ENCODE measurements around the gene PEAK1.

Gene PEAK1

DNA sequence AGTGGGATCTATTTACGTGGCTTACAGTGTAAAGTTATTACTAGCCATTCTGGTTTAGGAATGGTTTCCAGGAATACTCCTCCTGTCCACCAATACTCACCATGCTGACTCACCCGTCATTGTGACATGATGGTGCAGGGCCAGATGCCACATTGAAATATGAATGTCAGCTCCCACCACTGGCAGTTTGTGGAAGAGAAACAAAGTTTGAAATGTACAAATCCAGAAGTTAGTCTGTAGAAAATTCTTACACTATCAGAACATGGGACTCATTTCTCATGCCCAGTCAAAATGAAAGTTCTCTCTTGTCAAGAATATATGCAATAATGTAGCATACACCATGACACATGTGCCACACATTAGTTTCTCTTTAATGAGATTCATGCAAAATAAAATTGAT is 334.6 kb downstream of the PEAK1 start:
- no peak overlapping the region for H4K5ac ChIP-seq (ENCODE audit: low read length)
- no peak for DNase-seq
- H3K4me2 ChIP-seq (ENCODE audit: low read length) = no peak overlapping the region
- no peaks in the 10 kb centered on the region for H3K79me1 ChIP-seq (ENCODE audit: low read length)
- no peak overlapping the region for H2AK5ac ChIP-seq (ENCODE audit: low read length)
- H3K79me2 ChIP-seq (ENCODE audit: control insufficient read depth, insufficient read depth, low read length) = no peaks in the 10 kb centered on the region
- H4K8ac ChIP-seq (ENCODE audit: low read depth, low read length) = no peak overlapping the region
- H3K4ac ChIP-seq (ENCODE audit: low read depth, low read length) = no peak overlapping the region
- no peaks in the 10 kb centered on the region for H3K27me3 ChIP-seq (ENCODE audit: insufficient read depth, low read length, poor library complexity)
- no peaks in the 10 kb centered on the region for H3K4me1 ChIP-seq (ENCODE audit: control insufficient read depth, low read depth, low read length)
- no CpG with 5 or more reads among the region's 2 CpGs for WGBS (ENCODE audit: extremely low coverage, insufficient coverage, low lambda C conversion rate)
- H3K18ac ChIP-seq (ENCODE audit: low read length) = no peak overlapping the region
- no peak overlapping the region for H3K56ac ChIP-seq (ENCODE audit: low read length)
- H3K27ac ChIP-seq (ENCODE audit: low read depth, low read length) = no peak overlapping the region
- no peak overlapping the region for H2BK120ac ChIP-seq (ENCODE audit: low read depth, low read length)
- H2BK15ac ChIP-seq (replicated peaks; ENCODE audit: low read depth) = no peak overlapping the region
- no peaks in the 10 kb centered on the region for H3K36me3 ChIP-seq (ENCODE audit: control insufficient read depth, insufficient read depth, low read length)
- no peak overlapping the region for H2BK5ac ChIP-seq (ENCODE audit: low read length)
- H3K23ac ChIP-seq (ENCODE audit: low read length) = no peak overlapping the region
- no peak overlapping the region for H3K4me3 ChIP-seq (ENCODE audit: low read length)
- no peak overlapping the region for H3K9ac ChIP-seq (ENCODE audit: low read length)

DNA sequence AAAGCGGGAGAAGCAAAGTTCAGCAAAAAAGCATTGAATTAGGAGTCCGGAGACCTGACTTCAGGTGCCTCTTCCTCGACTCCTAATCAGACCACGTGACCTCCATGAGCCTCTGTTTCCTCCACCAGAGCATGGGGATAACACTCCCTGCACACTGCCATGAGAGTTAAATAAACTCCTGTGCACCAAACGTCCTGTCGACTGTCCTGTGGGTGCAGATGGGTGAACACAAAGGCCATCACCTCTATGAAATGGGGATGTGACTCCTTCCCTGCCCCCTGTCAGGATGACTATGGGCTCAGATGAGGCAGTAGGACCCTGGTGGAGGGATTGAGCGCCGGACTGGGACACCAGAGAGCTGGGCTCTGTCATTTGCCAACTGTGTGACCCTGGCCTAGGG is 335.5 kb downstream of the PEAK1 start:
- Histone ChIP-seq H3K56ac (ENCODE audit: low read length) (no peak overlapping the region), H3K23ac (ENCODE audit: low read length) (no peak overlapping the region), H3K79me1 (ENCODE audit: low read length) (no peaks in the 10 kb centered on the region), H3K4me3 (ENCODE audit: low read length) (no peak overlapping the region), H2BK15ac (replicated peaks; ENCODE audit: low read depth) (no peak overlapping the region), H3K4me2 (ENCODE audit: low read length) (no peak overlapping the region), H4K5ac (ENCODE audit: low read length) (no peak overlapping the region), H2BK120ac (ENCODE audit: low read depth, low read length) (no peak overlapping the region), H3K9ac (ENCODE audit: low read length) (no peak overlapping the region), H3K18ac (ENCODE audit: low read length) (no peak overlapping the region), H2BK5ac (ENCODE audit: low read length) (no peak overlapping the region), H4K8ac (ENCODE audit: low read depth, low read length) (no peak overlapping the region), H3K79me2 (ENCODE audit: control insufficient read depth, insufficient read depth, low read length) (no peaks in the 10 kb centered on the region), H3K4ac (ENCODE audit: low read depth, low read length) (no peak overlapping the region), H3K27me3 (ENCODE audit: insufficient read depth, low read length, poor library complexity) (no peaks in the 10 kb centered on the region), H3K36me3 (ENCODE audit: control insufficient read depth, insufficient read depth, low read length) (no peaks in the 10 kb centered on the region), H3K4me1 (ENCODE audit: control insufficient read depth, low read depth, low read length) (no peaks in the 10 kb centered on the region), H3K27ac (ENCODE audit: low read depth, low read length) (no peak overlapping the region), H2AK5ac (ENCODE audit: low read length) (no peak overlapping the region)
- no peak for DNase-seq
- WGBS (ENCODE audit: extremely low coverage, insufficient coverage, low lambda C conversion rate) = no CpG with 5 or more reads among the region's 8 CpGs

DNA sequence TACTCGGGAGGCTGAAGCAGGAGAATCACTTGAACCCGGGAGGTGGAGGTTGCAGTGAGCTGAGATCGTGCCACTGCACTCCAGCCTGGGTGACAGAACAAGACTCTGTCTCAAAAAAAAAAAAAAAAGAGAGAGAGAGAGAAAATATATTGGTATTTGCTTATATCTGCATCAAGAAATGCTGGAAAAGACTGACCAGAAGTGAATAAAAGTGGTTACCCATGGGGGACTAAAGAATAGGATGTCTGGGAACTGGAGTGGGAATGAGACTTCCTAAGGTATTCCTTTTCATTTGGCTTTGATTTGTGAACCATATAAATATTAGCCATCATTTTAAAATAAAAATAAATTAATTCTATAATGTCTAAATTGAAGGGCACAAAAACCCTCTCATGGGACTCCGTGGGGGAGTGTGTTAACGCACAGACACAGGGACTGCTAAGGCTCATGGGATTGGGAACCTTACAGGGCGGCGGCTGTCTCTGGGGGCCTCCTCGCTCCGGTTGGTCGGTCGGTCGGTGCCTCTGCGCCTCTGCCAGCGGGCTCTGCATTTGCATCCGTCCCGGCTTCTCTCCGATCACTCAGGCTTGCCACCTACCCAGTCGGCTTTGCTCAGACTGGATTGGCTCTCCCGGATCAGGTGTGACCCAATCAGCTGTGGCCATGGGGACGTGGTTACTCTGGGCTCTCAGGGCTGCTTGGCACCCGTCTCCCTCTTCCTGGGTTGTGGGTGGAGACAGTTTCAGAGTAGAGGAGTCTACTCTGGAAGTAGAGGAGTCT is 336.3 kb downstream of the PEAK1 start:
- H2BK15ac ChIP-seq (replicated peaks; ENCODE audit: low read depth) = no peak overlapping the region
- H3K4me1 ChIP-seq (ENCODE audit: control insufficient read depth, low read depth, low read length) = no peaks in the 10 kb centered on the region
- no peaks in the 10 kb centered on the region for H3K79me1 ChIP-seq (ENCODE audit: low read length)
- DNase-seq = peak; percentile 92
- no peak overlapping the region for H2BK5ac ChIP-seq (ENCODE audit: low read length)
- no peak overlapping the region for H3K4me3 ChIP-seq (ENCODE audit: low read length)
- no peak overlapping the region for H3K27ac ChIP-seq (ENCODE audit: low read depth, low read length)
- no peak overlapping the region for H2BK120ac ChIP-seq (ENCODE audit: low read depth, low read length)
- H4K8ac ChIP-seq (ENCODE audit: low read depth, low read length) = no peak overlapping the region
- H3K18ac ChIP-seq (ENCODE audit: low read length) = no peak overlapping the region
- no peaks in the 10 kb centered on the region for H3K36me3 ChIP-seq (ENCODE audit: control insufficient read depth, insufficient read depth, low read length)
- H3K4ac ChIP-seq (ENCODE audit: low read depth, low read length) = no peak overlapping the region
- no peak overlapping the region for H3K56ac ChIP-seq (ENCODE audit: low read length)
- H3K9ac ChIP-seq (ENCODE audit: low read length) = no peak overlapping the region
- H4K5ac ChIP-seq (ENCODE audit: low read length) = peak overlapping the region; percentile 77
- no CpG with 5 or more reads among the region's 21 CpGs for WGBS (ENCODE audit: extremely low coverage, insufficient coverage, low lambda C conversion rate)
- H3K4me2 ChIP-seq (ENCODE audit: low read length) = no peak overlapping the region
- no peak overlapping the region for H3K23ac ChIP-seq (ENCODE audit: low read length)
- H2AK5ac ChIP-seq (ENCODE audit: low read length) = no peak overlapping the region
- no peaks in the 10 kb centered on the region for H3K79me2 ChIP-seq (ENCODE audit: control insufficient read depth, insufficient read depth, low read length)
- H3K27me3 ChIP-seq (ENCODE audit: insufficient read depth, low read length, poor library complexity) = no peaks in the 10 kb centered on the region

DNA sequence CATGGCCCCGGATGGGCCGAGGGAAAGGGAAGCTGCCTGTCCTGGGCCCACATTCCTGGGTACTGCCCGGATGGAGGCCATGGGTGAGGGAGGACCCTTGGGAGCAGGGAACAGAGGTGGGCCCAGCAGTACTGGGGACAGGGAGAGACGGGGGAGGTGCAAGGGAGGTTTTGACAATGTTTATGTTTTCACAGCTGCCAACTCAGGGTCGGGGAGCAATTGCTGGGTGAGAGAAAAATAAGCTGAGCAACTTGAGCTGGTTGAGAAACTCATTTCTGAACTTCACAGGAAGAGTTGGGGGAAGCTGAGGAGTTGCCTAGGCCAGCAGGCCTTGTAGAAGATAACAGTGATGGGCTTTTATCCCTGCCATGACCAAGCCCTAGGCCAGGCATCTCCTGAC is 337.9 kb downstream of the PEAK1 start:
- Histone ChIP-seq H4K8ac (ENCODE audit: low read depth, low read length) (no peak overlapping the region), H2AK5ac (ENCODE audit: low read length) (no peak overlapping the region), H4K5ac (ENCODE audit: low read length) (no peak overlapping the region), H3K9ac (ENCODE audit: low read length) (no peak overlapping the region), H2BK120ac (ENCODE audit: low read depth, low read length) (no peak overlapping the region), H3K36me3 (ENCODE audit: control insufficient read depth, insufficient read depth, low read length) (no peaks in the 10 kb centered on the region), H3K18ac (ENCODE audit: low read length) (no peak overlapping the region), H2BK15ac (replicated peaks; ENCODE audit: low read depth) (no peak overlapping the region), H3K79me1 (ENCODE audit: low read length) (no peaks in the 10 kb centered on the region), H3K79me2 (ENCODE audit: control insufficient read depth, insufficient read depth, low read length) (no peaks in the 10 kb centered on the region), H3K27me3 (ENCODE audit: insufficient read depth, low read length, poor library complexity) (no peaks in the 10 kb centered on the region), H3K23ac (ENCODE audit: low read length) (no peak overlapping the region), H3K27ac (ENCODE audit: low read depth, low read length) (no peak overlapping the region), H3K56ac (ENCODE audit: low read length) (no peak overlapping the region), H3K4me3 (ENCODE audit: low read length) (no peak overlapping the region), H3K4me1 (ENCODE audit: control insufficient read depth, low read depth, low read length) (no peaks in the 10 kb centered on the region), H3K4ac (ENCODE audit: low read depth, low read length) (no peak overlapping the region), H2BK5ac (ENCODE audit: low read length) (no peak overlapping the region), H3K4me2 (ENCODE audit: low read length) (no peak overlapping the region)
- WGBS (ENCODE audit: extremely low coverage, insufficient coverage, low lambda C conversion rate) = no CpG with 5 or more reads among the region's 5 CpGs
- no peak for DNase-seq

DNA sequence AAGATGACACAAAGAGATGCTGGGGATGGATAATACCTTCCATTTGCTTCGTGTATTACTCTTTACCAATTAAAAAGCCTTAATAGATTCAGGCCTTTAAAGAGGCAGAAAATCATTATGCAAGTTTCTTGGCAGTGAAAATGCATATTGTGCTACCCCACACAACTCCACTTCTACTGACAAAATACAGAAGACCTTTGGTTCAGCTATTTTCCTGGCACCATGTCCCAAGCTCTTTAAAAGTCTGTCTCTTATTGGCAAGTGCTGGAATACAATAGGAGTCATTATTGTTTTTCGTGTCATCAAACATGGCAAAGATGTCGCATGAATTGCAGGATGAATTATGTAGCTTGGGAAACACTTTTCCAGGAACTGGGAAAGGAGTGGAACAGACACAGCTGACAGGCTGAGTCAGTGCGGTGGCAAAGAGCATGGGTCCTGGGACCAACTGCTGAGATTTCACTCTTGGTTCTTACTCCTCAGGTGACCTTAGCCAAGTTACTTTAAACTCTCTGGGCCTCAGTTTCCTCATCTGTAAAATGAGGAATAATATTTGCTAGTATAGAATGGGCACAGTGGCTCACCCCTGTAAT is 343.5 kb downstream of the PEAK1 start:
- Histone ChIP-seq H3K79me2 (ENCODE audit: control insufficient read depth, insufficient read depth, low read length) (no peaks in the 10 kb centered on the region), H4K8ac (ENCODE audit: low read depth, low read length) (no peak overlapping the region), H2BK5ac (ENCODE audit: low read length) (no peak overlapping the region), H3K23ac (ENCODE audit: low read length) (no peak overlapping the region), H2AK5ac (ENCODE audit: low read length) (no peak overlapping the region), H3K4me3 (ENCODE audit: low read length) (no peak overlapping the region), H3K4ac (ENCODE audit: low read depth, low read length) (no peak overlapping the region), H3K9ac (ENCODE audit: low read length) (no peak overlapping the region), H3K36me3 (ENCODE audit: control insufficient read depth, insufficient read depth, low read length) (no peaks in the 10 kb centered on the region), H4K5ac (ENCODE audit: low read length) (no peak overlapping the region), H3K18ac (ENCODE audit: low read length) (no peak overlapping the region), H3K79me1 (ENCODE audit: low read length) (no peaks in the 10 kb centered on the region), H3K27ac (ENCODE audit: low read depth, low read length) (no peak overlapping the region), H3K4me2 (ENCODE audit: low read length) (no peak overlapping the region), H2BK120ac (ENCODE audit: low read depth, low read length) (no peak overlapping the region), H2BK15ac (replicated peaks; ENCODE audit: low read depth) (no peak overlapping the region), H3K56ac (ENCODE audit: low read length) (no peak overlapping the region), H3K27me3 (ENCODE audit: insufficient read depth, low read length, poor library complexity) (no peaks in the 10 kb centered on the region), H3K4me1 (ENCODE audit: control insufficient read depth, low read depth, low read length) (no peaks in the 10 kb centered on the region)
- no CpG with 5 or more reads among the region's 4 CpGs for WGBS (ENCODE audit: extremely low coverage, insufficient coverage, low lambda C conversion rate)
- DNase-seq = no peak

DNA sequence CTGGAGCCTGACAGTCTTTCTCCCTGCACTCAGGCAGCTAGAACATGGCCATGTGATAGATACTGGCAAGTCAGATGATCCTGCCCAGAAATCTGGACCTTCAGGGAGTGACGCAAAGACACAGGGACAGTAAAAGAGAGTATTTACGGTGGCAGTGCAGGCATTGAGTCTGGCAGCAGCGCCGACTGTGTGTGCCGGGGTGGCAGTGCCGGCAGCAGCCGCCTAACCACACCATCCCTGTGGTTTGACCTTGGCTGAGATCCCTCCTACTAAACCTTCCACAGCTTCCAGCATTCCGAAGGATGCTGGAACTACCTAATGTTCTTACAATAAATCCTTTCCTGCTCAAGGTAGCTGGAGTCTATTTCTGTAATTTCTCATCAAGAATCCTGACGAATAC is 344.4 kb downstream of the PEAK1 start:
- Histone ChIP-seq H2BK120ac (ENCODE audit: low read depth, low read length) (no peak overlapping the region), H4K8ac (ENCODE audit: low read depth, low read length) (no peak overlapping the region), H3K4me2 (ENCODE audit: low read length) (no peak overlapping the region), H3K27ac (ENCODE audit: low read depth, low read length) (no peak overlapping the region), H3K23ac (ENCODE audit: low read length) (no peak overlapping the region), H3K79me1 (ENCODE audit: low read length) (no peaks in the 10 kb centered on the region), H3K36me3 (ENCODE audit: control insufficient read depth, insufficient read depth, low read length) (no peaks in the 10 kb centered on the region), H3K56ac (ENCODE audit: low read length) (no peak overlapping the region), H3K27me3 (ENCODE audit: insufficient read depth, low read length, poor library complexity) (no peaks in the 10 kb centered on the region), H3K18ac (ENCODE audit: low read length) (no peak overlapping the region), H2BK15ac (replicated peaks; ENCODE audit: low read depth) (no peak overlapping the region), H2AK5ac (ENCODE audit: low read length) (no peak overlapping the region), H3K4me1 (ENCODE audit: control insufficient read depth, low read depth, low read length) (no peaks in the 10 kb centered on the region), H2BK5ac (ENCODE audit: low read length) (no peak overlapping the region), H3K9ac (ENCODE audit: low read length) (no peak overlapping the region), H3K4me3 (ENCODE audit: low read length) (no peak overlapping the region), H4K5ac (ENCODE audit: low read length) (no peak overlapping the region), H3K4ac (ENCODE audit: low read depth, low read length) (no peak overlapping the region), H3K79me2 (ENCODE audit: control insufficient read depth, insufficient read depth, low read length) (no peaks in the 10 kb centered on the region)
- no peak for DNase-seq
- WGBS (ENCODE audit: extremely low coverage, insufficient coverage, low lambda C conversion rate) = no CpG with 5 or more reads among the region's 9 CpGs

Measured in mesendoderm (in vitro differentiated cells).